ENCODE results near the gene PDE3A.

The PDE3A gene

DNA sequence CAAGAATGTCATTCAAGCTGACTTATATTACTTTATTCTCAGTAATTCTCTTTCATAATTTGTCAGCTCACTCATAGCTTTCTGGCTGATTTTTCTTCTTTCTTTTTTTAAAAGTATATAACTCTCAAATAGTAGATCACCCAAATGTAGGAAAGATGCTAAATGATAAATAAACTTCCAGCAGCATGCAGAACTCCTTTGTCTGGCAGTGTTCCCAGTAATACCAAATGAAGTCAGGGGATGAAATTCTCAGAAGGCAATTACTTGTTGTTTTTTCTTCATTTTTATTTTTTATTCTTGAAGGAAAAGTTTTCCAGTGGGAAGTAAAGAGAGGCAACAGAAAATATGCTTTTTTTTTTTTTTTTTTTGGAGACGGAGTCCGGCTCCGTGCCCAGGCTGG is 193.5 kb downstream of the PDE3A start:
- no peak overlapping the region for H3K4me3 ChIP-seq (ENCODE audit: low read depth, low read length)

DNA sequence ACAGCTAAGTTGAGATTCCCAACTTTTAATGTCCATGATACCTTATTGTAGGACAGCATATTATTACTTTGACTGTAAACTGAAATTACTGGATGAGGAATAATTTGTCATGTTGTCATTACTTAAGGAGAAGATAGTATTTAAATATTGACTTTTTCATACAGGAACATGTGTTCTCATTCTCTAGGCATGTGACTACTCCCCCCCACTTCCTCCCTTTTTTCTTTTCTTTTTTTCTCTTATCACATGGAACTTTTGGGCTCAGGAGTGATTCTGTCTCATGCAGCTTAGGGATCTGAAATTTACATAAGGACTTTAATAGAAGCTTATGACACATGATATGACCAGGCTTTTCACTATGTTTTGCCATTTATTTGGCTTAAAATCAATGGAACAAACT is 199.1 kb downstream of the PDE3A start:
- TF ChIP-seq, protein P1, sequence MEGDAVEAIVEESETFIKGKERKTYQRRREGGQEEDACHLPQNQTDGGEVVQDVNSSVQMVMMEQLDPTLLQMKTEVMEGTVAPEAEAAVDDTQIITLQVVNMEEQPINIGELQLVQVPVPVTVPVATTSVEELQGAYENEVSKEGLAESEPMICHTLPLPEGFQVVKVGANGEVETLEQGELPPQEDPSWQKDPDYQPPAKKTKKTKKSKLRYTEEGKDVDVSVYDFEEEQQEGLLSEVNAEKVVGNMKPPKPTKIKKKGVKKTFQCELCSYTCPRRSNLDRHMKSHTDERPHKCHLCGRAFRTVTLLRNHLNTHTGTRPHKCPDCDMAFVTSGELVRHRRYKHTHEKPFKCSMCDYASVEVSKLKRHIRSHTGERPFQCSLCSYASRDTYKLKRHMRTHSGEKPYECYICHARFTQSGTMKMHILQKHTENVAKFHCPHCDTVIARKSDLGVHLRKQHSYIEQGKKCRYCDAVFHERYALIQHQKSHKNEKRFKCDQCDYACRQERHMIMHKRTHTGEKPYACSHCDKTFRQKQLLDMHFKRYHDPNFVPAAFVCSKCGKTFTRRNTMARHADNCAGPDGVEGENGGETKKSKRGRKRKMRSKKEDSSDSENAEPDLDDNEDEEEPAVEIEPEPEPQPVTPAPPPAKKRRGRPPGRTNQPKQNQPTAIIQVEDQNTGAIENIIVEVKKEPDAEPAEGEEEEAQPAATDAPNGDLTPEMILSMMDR (IDR thresholded peaks at IDR 0.05): no peak
- Histone ChIP-seq H3K27me3 (ENCODE audit: control insufficient read depth, insufficient read depth, low read length) (no peaks in the 10 kb centered on the region), H3K4me3 (ENCODE audit: low read depth, low read length) (no peak overlapping the region), H2AFZ (no peak overlapping the region), H3K9ac (no peak overlapping the region), H3K79me2 (no peaks in the 10 kb centered on the region), H3K4me1 (no peaks in the 10 kb centered on the region), H3K9me3 (ENCODE audit: control insufficient read depth, low read length) (no peaks in the 10 kb centered on the region), H3K36me3 (ENCODE audit: control insufficient read depth, insufficient read depth, low read length) (no peaks in the 10 kb centered on the region), H3K27ac (no peak overlapping the region), H3K4me2 (ENCODE audit: low read length) (no peak overlapping the region)

More for the DNA sequence above, 193.5 kb downstream of the PDE3A start:
- Histone ChIP-seq H3K36me3 (ENCODE audit: control insufficient read depth, insufficient read depth, low read length) (no peaks in the 10 kb centered on the region), H3K4me1 (no peaks in the 10 kb centered on the region), H3K27ac (no peak overlapping the region), H3K27me3 (ENCODE audit: control insufficient read depth, insufficient read depth, low read length) (no peaks in the 10 kb centered on the region), H3K79me2 (no peaks in the 10 kb centered on the region), H3K9me3 (ENCODE audit: control insufficient read depth, low read length) (no peaks in the 10 kb centered on the region), H3K9ac (no peak overlapping the region), H2AFZ (no peak overlapping the region), H3K4me2 (ENCODE audit: low read length) (no peak overlapping the region)
- TF ChIP-seq, protein P1 (IDR thresholded peaks at IDR 0.05): no peak

DNA sequence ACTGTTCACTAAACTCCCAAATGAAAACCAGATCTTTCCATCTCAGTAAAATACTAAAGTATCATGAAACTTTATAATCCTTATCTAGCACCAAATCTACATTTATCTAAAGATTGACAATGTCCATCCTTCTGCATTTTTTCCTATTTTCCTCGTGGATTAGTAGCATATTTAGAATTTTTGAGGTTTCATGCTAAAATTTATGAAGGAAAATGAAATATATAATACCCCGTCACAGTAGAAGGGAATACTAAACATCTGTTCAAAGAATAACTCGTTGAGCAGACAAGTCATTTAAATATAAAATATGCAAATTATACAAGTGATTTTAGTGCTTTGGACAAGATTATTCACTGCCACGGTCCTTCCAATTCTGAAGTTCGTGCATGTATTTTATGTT is 204.1 kb downstream of the PDE3A start:
- TF ChIP-seq, protein P1 (IDR thresholded peaks at IDR 0.05): no peak
- H3K4me3 ChIP-seq (ENCODE audit: low read depth, low read length): no peak overlapping the region
- no peak overlapping the region for H3K9ac ChIP-seq
- H3K27ac ChIP-seq: no peak overlapping the region
- H3K4me2 ChIP-seq (ENCODE audit: low read length): no peak overlapping the region
- no peaks in the 10 kb centered on the region for H3K79me2 ChIP-seq
- no peaks in the 10 kb centered on the region for H3K4me1 ChIP-seq
- H3K27me3 ChIP-seq (ENCODE audit: control insufficient read depth, insufficient read depth, low read length): no peaks in the 10 kb centered on the region
- H3K9me3 ChIP-seq (ENCODE audit: control insufficient read depth, low read length): no peaks in the 10 kb centered on the region
- H3K36me3 ChIP-seq (ENCODE audit: control insufficient read depth, insufficient read depth, low read length): no peaks in the 10 kb centered on the region
- H2AFZ ChIP-seq: no peak overlapping the region

DNA sequence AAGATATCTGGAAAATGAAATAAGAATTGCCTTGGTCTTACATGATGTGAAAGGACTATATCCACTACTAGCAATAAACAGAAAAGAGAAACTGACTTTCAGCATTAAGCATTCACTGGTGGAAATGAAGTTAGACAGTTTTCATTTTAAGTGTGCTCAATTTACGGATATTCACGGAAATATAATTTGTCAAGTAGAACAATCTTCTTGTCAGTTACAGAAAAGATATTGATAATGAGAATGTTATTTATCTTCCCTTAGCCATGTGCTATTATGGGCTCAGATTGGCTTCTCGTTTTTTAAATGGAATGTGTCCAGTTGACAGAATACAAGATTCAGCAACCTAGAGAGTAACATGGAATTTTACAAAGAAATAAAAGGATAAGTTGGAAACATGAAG is 208.2 kb downstream of the PDE3A start:
- H3K36me3 ChIP-seq (ENCODE audit: control insufficient read depth, insufficient read depth, low read length): no peaks in the 10 kb centered on the region
- TF ChIP-seq, protein P1 (IDR thresholded peaks at IDR 0.05): no peak
- H3K4me2 ChIP-seq (ENCODE audit: low read length): no peak overlapping the region
- no peaks in the 10 kb centered on the region for H3K27me3 ChIP-seq (ENCODE audit: control insufficient read depth, insufficient read depth, low read length)
- no peak overlapping the region for H3K4me3 ChIP-seq (ENCODE audit: low read depth, low read length)
- H3K4me1 ChIP-seq: no peaks in the 10 kb centered on the region
- H3K79me2 ChIP-seq: no peaks in the 10 kb centered on the region
- H2AFZ ChIP-seq: no peak overlapping the region
- H3K9ac ChIP-seq: no peak overlapping the region
- H3K9me3 ChIP-seq (ENCODE audit: control insufficient read depth, low read length): no peaks in the 10 kb centered on the region
- no peak overlapping the region for H3K27ac ChIP-seq

DNA sequence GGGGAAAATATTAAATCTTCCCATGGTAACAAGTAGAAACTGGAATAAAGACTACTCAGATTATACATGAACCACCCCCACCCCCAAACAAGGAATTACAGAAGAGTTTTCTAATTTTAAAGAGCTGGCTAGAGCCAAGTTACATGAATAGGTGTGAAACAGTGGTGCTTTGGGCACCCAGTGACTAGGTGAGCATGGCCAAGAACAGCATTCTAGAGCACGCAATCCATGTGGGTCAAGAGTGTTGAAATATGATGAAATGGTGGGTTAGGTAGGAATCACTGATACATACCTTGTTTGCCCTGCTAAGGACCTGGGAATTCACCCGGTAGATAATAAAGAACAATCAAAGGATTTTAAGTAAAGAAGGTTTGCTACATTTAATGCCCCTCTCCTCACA is 208.7 kb downstream of the PDE3A start:
- Histone ChIP-seq H3K27ac (no peak overlapping the region), H3K36me3 (ENCODE audit: control insufficient read depth, insufficient read depth, low read length) (no peaks in the 10 kb centered on the region), H3K4me2 (ENCODE audit: low read length) (no peak overlapping the region), H3K4me1 (no peaks in the 10 kb centered on the region), H3K4me3 (ENCODE audit: low read depth, low read length) (no peak overlapping the region), H3K9ac (no peak overlapping the region), H3K27me3 (ENCODE audit: control insufficient read depth, insufficient read depth, low read length) (no peaks in the 10 kb centered on the region), H3K9me3 (ENCODE audit: control insufficient read depth, low read length) (no peaks in the 10 kb centered on the region), H3K79me2 (no peaks in the 10 kb centered on the region), H2AFZ (no peak overlapping the region)
- TF ChIP-seq, protein P1 (IDR thresholded peaks at IDR 0.05): no peak
